CD14-positive monocyte (primary cell): ENCODE data around the gene JMJD1C. TPM values are rescaled to one million over a fixed set of nuclear protein-coding genes. Genes with fewer than 3 reads are reported as not detected.

Experiments used
- DNase-seq, 3 donors: peaks; one replicate each; pipeline ENCODE4 v3.0.0-alpha.2; 2011 to 2022
- H2AFZ ChIP-seq: 2 replicates; pipeline ENCODE4 v1.6.0; 2012; ENCODE audit warnings: mild to moderate bottlenecking, low read depth, low read length, inconsistent platforms; ENCODE audit not compliant: insufficient read depth, poor library complexity, severe bottlenecking
- H3K27ac ChIP-seq, 2 donors: 1 replicate in 1 of 2; 2 replicates in 1 of 2; pipeline ENCODE4 v1.5.1; 2012 to 2013; ENCODE audit warnings: low read length in 2 of 2, control low read depth in 1 of 2, inconsistent platforms in 1 of 2, low read depth in 1 of 2, mild to moderate bottlenecking in 1 of 2
- H3K27me3 ChIP-seq, 2 donors: one replicate each; pipeline versions ENCODE4 v1.6.0 to v1.6.1; 2011 to 2013; ENCODE audit warnings: low read length in 2 of 2; ENCODE audit not compliant: control insufficient read depth in 2 of 2, insufficient read depth in 2 of 2
- H3K36me3 ChIP-seq, 2 donors: replicated peaks in 1 of 2; 1 replicate in 1 of 2; 2 replicates in 1 of 2; pipeline versions ENCODE4 v1.5.1 to v1.6.1; 2012 to 2013; ENCODE audit warnings: low read length in 2 of 2, control low read depth in 1 of 2, inconsistent platforms in 1 of 2, mild to moderate bottlenecking in 1 of 2; ENCODE audit not compliant: insufficient read depth in 2 of 2, control insufficient read depth in 1 of 2
- H3K4me1 ChIP-seq, 2 donors: 1 replicate in 1 of 2; 2 replicates in 1 of 2; pipeline versions ENCODE4 v1.5.1 to v1.6.1; 2012 to 2013; ENCODE audit warnings: low read length in 2 of 2, control low read depth in 1 of 2, inconsistent platforms in 1 of 2, mild to moderate bottlenecking in 1 of 2, moderate library complexity in 1 of 2; ENCODE audit not compliant: insufficient read depth in 2 of 2, control insufficient read depth in 1 of 2
- H3K4me2 ChIP-seq: replicated peaks from 2 replicates; pipeline ENCODE3; 2012; ENCODE audit warnings: low read length, moderate library complexity, mild to moderate bottlenecking; ENCODE audit not compliant: poor library complexity, severe bottlenecking; ENCODE audit errors: extremely low read depth
- H3K4me3 ChIP-seq, 3 experiments: fragments of 200-600 bp in 1 of 3; sonication (generic) in 1 of 3; replicated peaks in 1 of 3; 1 replicate in 2 of 3; 2 replicates in 1 of 3; pipeline ENCODE4 v1.5.1; 2011 to 2013; ENCODE audit warnings: low read length in 3 of 3, mild to moderate bottlenecking in 3 of 3, control low read depth in 2 of 3, low read depth in 2 of 3, inconsistent platforms in 1 of 3, moderate library complexity in 1 of 3
- H3K79me2 ChIP-seq: 2 replicates; pipeline ENCODE4 v1.6.0; 2012; ENCODE audit warnings: mild to moderate bottlenecking, control low read depth, inconsistent platforms, low read length, moderate library complexity; ENCODE audit not compliant: insufficient read depth
- H3K9ac ChIP-seq: 2 replicates; pipeline ENCODE4 v1.6.0; 2017; ENCODE audit warnings: low read length, mild to moderate bottlenecking; ENCODE audit not compliant: insufficient read depth, poor library complexity, severe bottlenecking
- H3K9me3 ChIP-seq, 2 donors: replicated peaks in 1 of 2; 1 replicate in 1 of 2; 2 replicates in 1 of 2; pipeline versions ENCODE4 v1.5.1 to v1.6.1; 2012 to 2013; ENCODE audit warnings: low read length in 2 of 2, control low read depth in 1 of 2; ENCODE audit not compliant: control insufficient read depth in 1 of 2, insufficient read depth in 1 of 2
- H4K20me1 ChIP-seq: 2 replicates; pipeline ENCODE4 v1.6.0; 2012; ENCODE audit warnings: mild to moderate bottlenecking, low read length, control low read depth, moderate library complexity; ENCODE audit not compliant: insufficient read depth
- H3K27ac Mint-ChIP-seq, 7 donors: one replicate each; pipeline ENCODE4 v1.8.0; 2020; ENCODE audit warnings: mild to moderate bottlenecking in 7 of 7, mixed read lengths in 7 of 7, moderate library complexity in 6 of 7, inconsistent platforms in 2 of 7
- H3K27me3 Mint-ChIP-seq, 3 donors: one replicate each; pipeline ENCODE4 v1.8.0; 2021 to 2022; ENCODE audit warnings: low read depth in 3 of 3, mild to moderate bottlenecking in 3 of 3, mixed read lengths in 3 of 3, moderate library complexity in 3 of 3, inconsistent platforms in 1 of 3
- H3K36me3 Mint-ChIP-seq, 2 donors: one replicate each; pipeline ENCODE4 v1.8.0; 2020; ENCODE audit warnings: mixed read lengths in 2 of 2, inconsistent platforms in 1 of 2, mild to moderate bottlenecking in 1 of 2
- H3K4me1 Mint-ChIP-seq: one replicate; pipeline ENCODE4 v1.8.0; 2020; ENCODE audit warnings: mild to moderate bottlenecking, mixed read lengths
- H3K4me3 Mint-ChIP-seq, 2 donors: one replicate each; pipeline ENCODE4 v1.8.0; 2020; ENCODE audit warnings: mild to moderate bottlenecking in 2 of 2, mixed read lengths in 2 of 2, moderate library complexity in 1 of 2
- H3K9me3 Mint-ChIP-seq, 7 donors: one replicate each; pipeline ENCODE4 v1.8.0; 2020 to 2022; ENCODE audit warnings: mixed read lengths in 7 of 7, mild to moderate bottlenecking in 6 of 7, moderate library complexity in 6 of 7, inconsistent platforms in 2 of 7
- CTCF ChIP-seq: fragments of 200-600 bp; IDR thresholded peaks from one replicate; pipeline ENCODE4 v1.8.0; 2022; ENCODE audit warnings: antibody characterized with exemption, mild to moderate bottlenecking
- WGBS: methylation state at CpG from one replicate; pipeline ENCODE4 v1.1.5; 2013; ENCODE audit warnings: missing lambda C conversion rate; ENCODE audit not compliant: insufficient coverage; 5-methylcytosine and 5-hydroxymethylcytosine counted together
- intact Hi-C, 2 donors: fragments of 100-400 bp; cut with micrococcal nuclease; formaldehyde crosslinking; loops; one replicate each; pipeline versions ENCODE4 v1.15.0 to v1.15.1; 2023
- polyA plus RNA-seq, 3 donors: library from polyadenylated mRNA; depleted of rRNA in 1 of 3; unstranded in 2 of 3; stranded (reverse) in 1 of 3; fragments of 300-500 nt in 2 of 3; fragments of >200 nt in 1 of 3; fragmentation: Illumina TruSeq in 2 of 3; gene quantifications; 1 replicate in 2 of 3; 2 replicates in 1 of 3; pipeline ENCODE4 v1.2.3, GENCODE V29; 2012 to 2021

JMJD1C gene
- polyA plus RNA-seq, 3 donors, result 27.8 to 84.8 (median 46.5) TPM

GRCh38 chr10:63150745-63151144 lies 315.0 kb downstream of the JMJD1C start:
- Histone ChIP-seq H3K4me1 (peaks cover 13% of the 10 kb centered on the region in 2 donors), H3K27ac (no peak overlapping the region), H3K4me2 (no peak overlapping the region), H4K20me1 (peaks cover 97% of the 10 kb centered on the region), H2AFZ (no peak overlapping the region), H3K9me3 (no peaks in the 10 kb centered on the region), H3K9ac (no peak overlapping the region), H3K79me2 (peaks cover 65% of the 10 kb centered on the region), H3K4me3 (no peak overlapping the region), H3K27me3 (no peaks in the 10 kb centered on the region), H3K36me3 (peaks cover 46 to 79% of the 10 kb centered on the region in 2 donors)
- H3K27me3 Mint-ChIP-seq, result no peaks in the 10 kb centered on the region
- no peak for TF ChIP-seq CTCF
- peaks cover 55 to 70% of the 10 kb centered on the region in 2 donors for H3K36me3 Mint-ChIP-seq
- intact Hi-C loops, result loop anchor here (10.0 kb wide), 2 partner anchors 336 to 556 kb away; partner anchors contain the start of gene EGR2 (in 1 of the 2)
- DNase-seq, result no peak
- 98% methylated on average over 4 of the region's 4 CpGs for WGBS
- H3K4me3 Mint-ChIP-seq, result no peak overlapping the region
- peak overlapping the region in 6 of 7 donors; percentile 38 to 77 (median 64) for H3K27ac Mint-ChIP-seq
- H3K4me1 Mint-ChIP-seq, result peaks cover 24% of the 10 kb centered on the region
- no peaks in the 10 kb centered on the region for H3K9me3 Mint-ChIP-seq

GRCh38 chr10:63146503-63146902 lies 319.3 kb downstream of the JMJD1C start:
- H3K9me3 ChIP-seq, result no peaks in the 10 kb centered on the region
- peak overlapping the region in 1 of 2 donors; percentile 38 for H3K27ac ChIP-seq
- no peak overlapping the region for H3K9ac ChIP-seq
- H3K4me3 Mint-ChIP-seq, result no peak overlapping the region
- peaks cover 94% of the 10 kb centered on the region for H3K79me2 ChIP-seq
- TF ChIP-seq CTCF, result no peak
- no peak for DNase-seq
- no peaks in the 10 kb centered on the region for H3K27me3 ChIP-seq
- peaks cover 20 to 48% of the 10 kb centered on the region in 2 donors for H3K36me3 ChIP-seq
- no peaks in the 10 kb centered on the region for H3K27me3 Mint-ChIP-seq
- H2AFZ ChIP-seq, result no peak overlapping the region
- peaks cover 99% of the 10 kb centered on the region for H4K20me1 ChIP-seq
- intact Hi-C loops, result loop anchor here in 1 of 2 donors (10.0 kb wide), 1 partner anchor 142 kb away; no protein-coding TSS in a partner anchor
- peaks cover 18 to 19% of the 10 kb centered on the region in 2 donors for H3K4me1 ChIP-seq
- H3K27ac Mint-ChIP-seq, result no peak overlapping the region
- H3K4me3 ChIP-seq, result no peak overlapping the region
- no peak overlapping the region for H3K4me2 ChIP-seq
- H3K36me3 Mint-ChIP-seq, result peaks cover 33 to 50% of the 10 kb centered on the region in 2 donors
- H3K9me3 Mint-ChIP-seq, result no peaks in the 10 kb centered on the region
- H3K4me1 Mint-ChIP-seq, result peaks cover 33% of the 10 kb centered on the region
